ENCODE results near the gene LARGE1. TPM values are rescaled to one million over a fixed set of nuclear protein-coding genes. Genes with fewer than 3 reads are reported as not detected.

The LARGE1 gene
- total RNA-seq, 1 experiment from 2014 or later = 1.6 TPM

GRCh38 chr22:33680632-33681031 is 239.6 kb downstream of the LARGE1 start:
- DNase-seq (ENCODE audit: extremely low read depth, low read depth) = no peak

GRCh38 chr22:33678523-33678922 is 241.8 kb downstream of the LARGE1 start:
- no peak for DNase-seq (ENCODE audit: extremely low read depth, low read depth)

DNA sequence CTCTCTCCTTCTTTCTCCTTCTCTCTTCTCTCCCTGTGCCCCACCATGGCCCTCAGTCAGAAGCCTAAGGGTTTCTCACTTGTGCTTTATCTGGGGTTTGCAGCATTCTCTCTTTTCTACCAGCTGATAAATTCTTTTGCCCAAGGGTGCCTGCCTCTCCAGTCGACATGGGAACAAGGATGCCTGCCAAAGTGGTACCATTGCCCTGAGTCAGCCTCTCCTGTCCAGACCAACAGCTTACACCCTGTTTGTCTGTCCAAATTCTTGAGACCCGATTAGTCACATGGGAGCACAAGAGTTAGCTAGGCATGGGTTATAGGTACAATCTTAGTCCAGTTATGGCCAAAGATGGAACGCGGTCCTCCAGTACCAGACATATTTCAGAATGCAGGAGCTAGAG is 242.7 kb downstream of the LARGE1 start:
- no peak for DNase-seq (ENCODE audit: extremely low read depth, low read depth)

GRCh38 chr22:33674357-33674756 is 245.9 kb downstream of the LARGE1 start:
- DNase-seq (ENCODE audit: extremely low read depth, low read depth) = no peak

GRCh38 chr22:33669746-33670145 is 250.5 kb downstream of the LARGE1 start:
- DNase-seq (ENCODE audit: extremely low read depth, low read depth) = no peak

DNA sequence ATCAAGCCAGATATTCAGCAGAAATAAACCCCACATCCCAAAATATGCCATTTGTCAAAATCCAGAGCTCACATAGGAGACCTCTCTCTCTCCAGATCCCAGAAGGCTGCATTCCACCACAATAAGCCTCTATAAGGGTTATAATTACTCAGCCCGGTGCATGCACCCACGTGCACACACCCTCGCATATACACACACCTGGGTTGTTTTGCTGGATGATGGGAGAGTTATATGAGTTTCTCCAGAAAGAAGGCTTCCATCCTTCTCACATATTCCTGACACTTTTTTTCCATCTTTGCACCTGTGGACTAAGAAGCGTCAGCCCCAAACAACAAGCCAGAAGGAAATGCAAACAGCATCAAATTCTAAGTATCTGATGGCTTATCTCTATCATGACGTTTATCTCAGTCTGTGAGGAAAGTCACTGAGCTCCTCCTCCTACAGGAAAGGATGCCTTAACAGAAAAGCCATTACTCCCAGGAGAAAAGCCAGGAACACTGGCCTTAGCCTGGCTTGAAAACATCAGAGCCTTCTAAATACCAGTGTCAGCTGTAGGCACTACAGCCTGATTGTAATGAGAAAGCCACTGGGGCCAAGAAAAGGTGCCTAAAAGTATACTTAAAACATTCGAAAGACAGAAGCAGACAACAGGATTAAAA is 253.2 kb downstream of the LARGE1 start:
- no peak for DNase-seq (ENCODE audit: extremely low read depth, low read depth)

GRCh38 chr22:33666279-33666960 is 253.9 kb downstream of the LARGE1 start:
- no peak for DNase-seq (ENCODE audit: extremely low read depth, low read depth)

DNA sequence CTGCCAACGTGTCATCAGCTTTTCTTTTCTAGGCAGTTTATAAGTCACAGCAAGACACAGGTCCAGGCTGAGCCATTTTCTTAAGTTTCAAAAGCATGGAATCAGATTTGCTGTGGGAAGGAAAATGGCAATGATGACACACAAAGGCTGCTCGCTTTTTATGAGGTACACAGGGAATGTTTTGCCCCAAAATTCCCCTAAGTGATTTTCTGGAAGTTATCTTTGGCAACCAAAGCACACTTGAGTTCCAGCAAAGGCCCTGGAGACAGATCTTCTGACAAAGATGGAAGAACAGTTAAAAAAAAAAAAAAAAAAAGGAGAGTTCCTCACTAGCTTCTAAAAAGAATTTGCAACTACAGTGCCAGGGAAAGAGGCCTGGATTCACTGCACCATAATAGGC is 260.8 kb downstream of the LARGE1 start:
- DNase-seq (ENCODE audit: extremely low read depth, low read depth) = no peak

- no peak for DNase-seq (ENCODE audit: extremely low read depth, low read depth)
Observed at GRCh38 chr22:33658775-33659174, 261.5 kb downstream of the LARGE1 start.

DNA sequence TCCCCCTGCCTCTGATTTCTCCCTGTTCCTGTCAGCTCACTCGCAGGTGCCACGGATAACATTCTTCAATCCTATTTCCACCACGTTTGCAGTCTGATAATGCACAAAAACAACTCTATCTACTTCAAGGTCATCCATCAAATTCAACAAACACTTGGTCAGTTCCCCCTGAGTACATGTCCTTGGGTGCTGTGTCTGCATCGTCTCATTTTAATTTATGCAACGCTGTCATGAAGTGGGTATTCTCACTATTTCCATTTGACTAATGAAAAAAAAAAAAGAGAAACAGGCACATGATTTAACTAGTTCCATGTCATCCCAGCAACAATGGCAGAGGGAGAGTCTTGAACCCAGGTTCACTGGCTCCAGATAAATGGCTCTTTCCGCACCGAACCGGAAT is 262.6 kb downstream of the LARGE1 start:
- DNase-seq (ENCODE audit: extremely low read depth, low read depth) = no peak

GRCh38 chr22:33656808-33657628 is 263.3 kb downstream of the LARGE1 start:
- no peak for DNase-seq (ENCODE audit: extremely low read depth, low read depth)

GRCh38 chr22:33654173-33654895 is 265.9 kb downstream of the LARGE1 start:
- no peak for DNase-seq (ENCODE audit: extremely low read depth, low read depth)

GRCh38 chr22:33653532-33654063 is 266.7 kb downstream of the LARGE1 start:
- no peak for DNase-seq (ENCODE audit: extremely low read depth, low read depth)

DNA sequence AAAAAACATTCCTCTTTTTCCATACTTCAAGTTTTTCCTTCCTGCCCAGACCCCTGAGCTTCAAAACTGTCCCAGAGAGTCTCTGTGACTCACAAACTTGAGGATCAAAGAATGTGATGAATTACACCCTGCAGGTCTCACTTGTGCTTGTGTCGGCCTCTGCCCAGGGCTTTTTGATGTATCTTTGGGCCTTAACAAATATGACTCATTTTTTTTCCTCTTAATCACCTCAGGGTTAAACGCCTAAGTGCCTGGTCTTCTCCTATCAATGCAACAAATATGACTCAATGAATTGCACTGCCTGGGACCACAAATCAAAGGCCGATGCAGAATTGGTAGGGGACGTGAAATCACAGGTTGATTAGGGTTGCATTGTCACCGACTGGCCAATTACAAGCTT is 267.7 kb downstream of the LARGE1 start:
- DNase-seq (ENCODE audit: extremely low read depth, low read depth) = no peak

GRCh38 chr22:33650244-33650643 is 270.0 kb downstream of the LARGE1 start:
- DNase-seq (ENCODE audit: extremely low read depth, low read depth) = no peak

GRCh38 chr22:33648478-33648877 is 271.8 kb downstream of the LARGE1 start:
- no peak for DNase-seq (ENCODE audit: extremely low read depth, low read depth)

GRCh38 chr22:33640900-33641299 is 279.4 kb downstream of the LARGE1 start:
- no peak for DNase-seq (ENCODE audit: extremely low read depth, low read depth)

DNA sequence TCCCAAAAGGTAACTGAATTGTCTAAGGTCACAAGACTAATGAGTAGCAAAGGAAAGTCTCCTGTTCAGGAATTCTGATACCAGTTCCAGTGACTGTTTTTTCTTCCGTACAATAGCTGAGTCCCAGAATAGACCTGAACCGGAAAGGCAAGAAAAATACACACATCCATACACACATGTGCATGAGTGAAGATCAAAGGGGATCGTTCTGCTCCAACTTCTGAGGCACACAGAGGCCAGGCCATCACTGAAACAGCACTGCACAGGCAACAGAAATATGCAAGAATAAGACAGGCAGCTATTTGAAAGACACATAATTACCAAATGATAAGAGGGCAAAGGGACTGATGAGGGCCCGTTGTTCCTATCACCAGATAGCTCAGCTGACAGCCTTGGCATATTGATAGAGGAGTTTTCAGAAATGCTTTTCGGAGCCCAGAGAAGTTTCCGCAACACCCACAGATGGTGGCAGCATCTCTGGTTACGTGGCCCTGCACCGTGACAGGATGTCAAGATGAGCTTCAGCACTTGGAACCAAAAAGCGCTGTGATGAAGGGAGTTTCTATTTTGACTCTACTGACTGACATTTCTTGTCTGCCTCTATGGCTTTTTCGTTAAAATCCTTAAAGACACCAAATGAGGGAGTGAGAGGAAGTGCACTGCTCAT is 280.6 kb downstream of the LARGE1 start:
- no peak for DNase-seq (ENCODE audit: extremely low read depth, low read depth)

DNA sequence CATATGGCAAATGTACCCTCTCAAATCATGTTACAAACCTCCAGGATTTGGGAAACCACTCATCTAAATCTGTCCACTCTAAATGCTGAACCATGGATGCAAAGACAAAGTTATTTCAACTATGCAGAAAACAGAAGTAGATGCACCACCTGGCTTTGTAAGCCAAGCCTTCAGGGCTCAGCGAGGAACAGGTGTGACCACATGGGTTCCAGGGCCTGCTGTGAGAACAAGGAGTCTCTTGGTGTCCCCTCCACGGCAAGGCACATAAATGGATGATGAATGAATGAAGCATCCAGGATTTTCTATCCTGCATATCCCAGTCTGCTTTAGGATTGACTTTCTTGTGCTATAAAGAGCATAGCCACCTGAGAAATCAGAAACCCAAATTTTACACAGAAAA is 284.5 kb downstream of the LARGE1 start:
- no peak for DNase-seq (ENCODE audit: extremely low read depth, low read depth)

GRCh38 chr22:33631777-33632176 is 288.5 kb downstream of the LARGE1 start:
- no peak for DNase-seq (ENCODE audit: extremely low read depth, low read depth)
